Ovary (tissue), 3 donors: Measurements from ENCODE around the gene NRCAM.

Source experiments
- CTCF ChIP-seq, 3 donors: fragments of 450-650 bp in 2 of 3; fragments of 200-600 bp in 1 of 3; IDR thresholded peaks; one replicate each; pipeline versions ENCODE4 v1.5.1 to v1.8.0; 2016 to 2022; ENCODE audit warnings: antibody characterized with exemption in 3 of 3, mild to moderate bottlenecking in 1 of 3
- EP300 ChIP-seq: sonication (generic); formaldehyde crosslinking; IDR thresholded peaks from one replicate; pipeline ENCODE4 v1.6.1; 2017; ENCODE audit warnings: antibody characterized with exemption
- POLR2A ChIP-seq: fragments of 450-650 bp; IDR thresholded peaks from one replicate; pipeline ENCODE4 v1.6.1; 2017; ENCODE audit warnings: antibody characterized with exemption, mild to moderate bottlenecking, moderate library complexity
- donor health status: DM: no; HTN: no; CAD: no.

- no peak for TF ChIP-seq CTCF (IDR thresholded peaks at IDR 0.05)
- TF ChIP-seq EP300 = no peak
- TF ChIP-seq POLR2A = no peak
These were observed 163.7 kb downstream of the NRCAM start for GRCh38 chr7:108292541-108292940.
